ENCODE results near the gene ATP6V0A1. TPM values are rescaled to one million over a fixed set of nuclear protein-coding genes. Genes with fewer than 3 reads are reported as not detected.
"Not testable (repeated sequence)": the region's sequence is repeated elsewhere in the genome, so short reads cannot be mapped to it uniquely, and the experiment has no call there.

Gene ATP6V0A1
- polyA plus RNA-seq, 3 donors = 44.0 to 51.5 (median 48.6) TPM

- no peak for DNase-seq (ENCODE audit: low read depth in 3 of 3, low spot score in 2 of 3)
These were observed 77.9 kb downstream of the ATP6V0A1 start for GRCh38 chr17:42536372-42537155.

- no peak for DNase-seq (ENCODE audit: low read depth in 3 of 3, low spot score in 2 of 3)
These were observed 78.6 kb downstream of the ATP6V0A1 start for GRCh38 chr17:42537156-42537805.

GRCh38 chr17:42537826-42538451 is 79.3 kb downstream of the ATP6V0A1 start:
- DNase-seq (ENCODE audit: low read depth in 3 of 3, low spot score in 2 of 3) = no peak

GRCh38 chr17:42538482-42538881 is 79.8 kb downstream of the ATP6V0A1 start:
- no peak for DNase-seq (ENCODE audit: low read depth in 3 of 3, low spot score in 2 of 3)

GRCh38 chr17:42540558-42540957 is 81.9 kb downstream of the ATP6V0A1 start:
- DNase-seq (ENCODE audit: low read depth in 3 of 3, low spot score in 2 of 3) = not testable (repeated sequence)

GRCh38 chr17:42541041-42541833 is 82.6 kb downstream of the ATP6V0A1 start:
- no peak for DNase-seq (ENCODE audit: low read depth in 3 of 3, low spot score in 2 of 3)

GRCh38 chr17:42543190-42544079 is 84.8 kb downstream of the ATP6V0A1 start:
- DNase-seq (ENCODE audit: low read depth in 3 of 3, low spot score in 2 of 3) = no peak

- DNase-seq (ENCODE audit: low read depth in 3 of 3, low spot score in 2 of 3) = no peak
These were observed 86.2 kb downstream of the ATP6V0A1 start for GRCh38 chr17:42544874-42545283.

- not testable (repeated sequence) for DNase-seq (ENCODE audit: low read depth in 3 of 3, low spot score in 2 of 3)
These were observed 87.3 kb downstream of the ATP6V0A1 start for GRCh38 chr17:42545755-42546505.

GRCh38 chr17:42547001-42547461 is 88.4 kb downstream of the ATP6V0A1 start:
- no peak for DNase-seq (ENCODE audit: low read depth in 3 of 3, low spot score in 2 of 3)

GRCh38 chr17:42547698-42548069 is 89.0 kb downstream of the ATP6V0A1 start:
- no peak for DNase-seq (ENCODE audit: low read depth in 3 of 3, low spot score in 2 of 3)

GRCh38 chr17:42548070-42548837 is 89.6 kb downstream of the ATP6V0A1 start:
- DNase-seq (ENCODE audit: low read depth in 3 of 3, low spot score in 2 of 3) = no peak

- no peak for DNase-seq (ENCODE audit: low read depth in 3 of 3, low spot score in 2 of 3)
These were observed 90.5 kb downstream of the ATP6V0A1 start for GRCh38 chr17:42548993-42549755.

- not testable (repeated sequence) for DNase-seq (ENCODE audit: low read depth in 3 of 3, low spot score in 2 of 3)
These were observed 94.1 kb downstream of the ATP6V0A1 start, which contains the start of gene HSD17B1 for GRCh38 chr17:42552736-42553135. Gene HSD17B1 (plus strand): TSS chr17:42552923. CDS start chr17:42552934, 11 bp downstream.

GRCh38 chr17:42553161-42553818 is 94.6 kb downstream of the ATP6V0A1 start:
- no peak for DNase-seq (ENCODE audit: low read depth in 3 of 3, low spot score in 2 of 3)

- no peak for DNase-seq (ENCODE audit: low read depth in 3 of 3, low spot score in 2 of 3)
These were observed 95.2 kb downstream of the ATP6V0A1 start for GRCh38 chr17:42553866-42554249.
